HepG2 (cell line): ENCODE measurements around the gene FANCD2OS. TPM values are rescaled to one million over a fixed set of nuclear protein-coding genes. Genes with fewer than 3 reads are reported as not detected.

Experiments
- KIAA2018 ChIP-seq: sonication (generic); formaldehyde crosslinking; IDR thresholded peaks from 2 replicates; pipeline ENCODE4 v1.5.0; 2020; ENCODE audit warnings: mild to moderate bottlenecking, missing genetic modification reagents, borderline replicate concordance
- MXD1 ChIP-seq: sonication (generic); formaldehyde crosslinking; IDR thresholded peaks from 2 replicates; pipeline ENCODE4 v1.4.0; 2020; ENCODE audit warnings: mild to moderate bottlenecking, missing genetic modification reagents
- NCOA2 ChIP-seq: sonication (generic); formaldehyde crosslinking; IDR thresholded peaks from 2 replicates; pipeline ENCODE4 v1.8.0; 2022; ENCODE audit warnings: inconsistent platforms
- POLR2A ChIP-seq, 2 experiments: IDR thresholded peaks; 2 replicates each; pipeline ENCODE4 v1.6.1; 2011; ENCODE audit warnings: low read depth in 2 of 2, low read length in 2 of 2, mild to moderate bottlenecking in 1 of 2, moderate library complexity in 1 of 2; ENCODE audit not compliant: insufficient read depth in 1 of 2
- ZBTB46 ChIP-seq: sonication (generic); formaldehyde crosslinking; IDR thresholded peaks from 2 replicates; pipeline ENCODE4 v1.4.0; 2020; ENCODE audit warnings: mild to moderate bottlenecking, missing genetic modification reagents, borderline replicate concordance
- ZNF142 ChIP-seq: sonication (generic); formaldehyde crosslinking; IDR thresholded peaks from 2 replicates; pipeline ENCODE4 v1.4.0; 2020; ENCODE audit warnings: missing genetic modification reagents
- ZNF333 ChIP-seq: sonication (generic); formaldehyde crosslinking; IDR thresholded peaks from 2 replicates; pipeline ENCODE4 v1.4.0; 2020; ENCODE audit warnings: mild to moderate bottlenecking, missing genetic modification reagents, borderline replicate concordance
- ZNF503 ChIP-seq: sonication (generic); formaldehyde crosslinking; IDR thresholded peaks from 2 replicates; pipeline ENCODE4 v1.4.0; 2020; ENCODE audit warnings: missing genetic modification reagents
- ZNF816 ChIP-seq: sonication (generic); formaldehyde crosslinking; IDR thresholded peaks from 2 replicates; pipeline ENCODE4 v1.8.0; 2022; ENCODE audit warnings: missing genetic modification reagents, mild to moderate bottlenecking, borderline replicate concordance
- polyA plus RNA-seq, 8 experiments: library from polyadenylated mRNA; depleted of rRNA in 3 of 8; stranded (reverse) in 7 of 8; unstranded in 1 of 8; fragments of >200 nt; fragmentation: Illumina TruSeq in 4 of 8; extraction: Trizol in 4 of 8; gene quantifications; 2 replicates each; pipeline versions ENCODE4 v1.2.1 to v1.2.3, GENCODE V29; 2011 to 2016; ENCODE audit warnings: low read depth in 4 of 8, missing spikeins in 1 of 8, mixed read lengths in 1 of 8; ENCODE audit not compliant: insufficient read depth in 1 of 8
- total RNA-seq, 5 experiments: library from RNA; depleted of rRNA; stranded (reverse); fragments of >200 nt; fragmentation: Illumina TruSeq; extraction: Trizol; gene quantifications; 2 replicates each; pipeline ENCODE4 v1.2.3, GENCODE V29; 2016; ENCODE audit warnings: low read depth in 1 of 5

The FANCD2OS gene
- total and polyA plus RNA-seq, 2 of the 13 experiments (the other 11 are each of a cell fraction or from before 2014, with no cell fraction given), result not detected

- TF ChIP-seq ZBTB46 (CRISPR knock-in tag) (no peak), KIAA2018 (no peak), ZNF333 (CRISPR knock-in tag) (no peak), ZNF142 (CRISPR knock-in tag) (peak; percentile 90), ZNF503 (CRISPR knock-in tag) (no peak), NCOA2 (0 out of 2 replicates have a peak, but pooled peaks have one; percentile 20), ZNF816 (no peak), POLR2A (IDR thresholded peaks at IDR 0.05; ENCODE audit: insufficient read depth in 1 of 2, low read depth in 2 of 2, low read length in 2 of 2) (peak; percentile 95 to 97), MXD1 (CRISPR knock-in tag) (0 out of 2 replicates have a peak, but pooled peaks have one; percentile 25)
Measured at GRCh38 chr3:10115326-10116137, 7.5 kb upstream of the FANCD2OS start, which contains the start of gene BRK1 (continued).
